Activated naive CD8-positive, alpha-beta T cell treated with anti-CD3 and anti-CD28 coated beads, Interleukin-2, amount 50 U/mL, for 24 hours (primary cell): Measurements from ENCODE around the gene PLCB1.
"Not testable (repeated sequence)": the region's sequence is repeated elsewhere in the genome, so short reads cannot be mapped to it uniquely, and the experiment has no call there.

ENCODE experiments used
- ATAC-seq: fragments of 150-1000 bp; cut with Tn5 transposase; one replicate; pipeline ENCODE4 v1.10.0; 2021
- DNase-seq: peaks from one replicate; pipeline ENCODE4 v3.0.0; 2021
- H3K27ac Mint-ChIP-seq: one replicate; pipeline ENCODE4 v1.8.0; 2021; ENCODE audit warnings: mild to moderate bottlenecking, mixed read lengths
- H3K27me3 Mint-ChIP-seq: one replicate; pipeline ENCODE4 v1.8.0; 2021; ENCODE audit warnings: mixed read lengths
- H3K36me3 Mint-ChIP-seq: one replicate; pipeline ENCODE4 v1.8.0; 2021; ENCODE audit warnings: low read depth, mixed read lengths
- H3K4me1 Mint-ChIP-seq: one replicate; pipeline ENCODE4 v1.8.0; 2021; ENCODE audit warnings: mixed read lengths
- H3K4me3 Mint-ChIP-seq: one replicate; pipeline ENCODE4 v1.8.0; 2021; ENCODE audit warnings: mild to moderate bottlenecking, moderate library complexity, mixed read lengths
- H3K9me3 Mint-ChIP-seq: one replicate; pipeline ENCODE4 v1.8.0; 2021; ENCODE audit warnings: mixed read lengths

PLCB1 gene

GRCh38 chr20:8624046-8624445 lies 492.0 kb downstream of the PLCB1 start:
- Mint-ChIP-seq H3K36me3 (no peaks in the 10 kb centered on the region), H3K27ac (no peak overlapping the region), H3K9me3 (no peaks in the 10 kb centered on the region), H3K4me1 (no peaks in the 10 kb centered on the region), H3K4me3 (no peak overlapping the region), H3K27me3 (no peaks in the 10 kb centered on the region)
- DNase-seq (no peak), ATAC-seq (no peak)

- Mint-ChIP-seq H3K36me3 (no peaks in the 10 kb centered on the region), H3K27ac (no peak overlapping the region), H3K9me3 (no peaks in the 10 kb centered on the region), H3K27me3 (no peaks in the 10 kb centered on the region), H3K4me3 (no peak overlapping the region), H3K4me1 (no peaks in the 10 kb centered on the region)
- DNase-seq: no peak
- no peak for ATAC-seq
Observed at GRCh38 chr20:8624616-8625015, 492.6 kb downstream of the PLCB1 start.

- no peak overlapping the region for H3K4me3 Mint-ChIP-seq
- no peak for DNase-seq
- no peak overlapping the region for H3K27ac Mint-ChIP-seq
- ATAC-seq: no peak
- no peaks in the 10 kb centered on the region for H3K9me3 Mint-ChIP-seq
- H3K4me1 Mint-ChIP-seq: no peaks in the 10 kb centered on the region
- no peaks in the 10 kb centered on the region for H3K27me3 Mint-ChIP-seq
- H3K36me3 Mint-ChIP-seq: no peaks in the 10 kb centered on the region
Observed at GRCh38 chr20:8627340-8628004, 495.4 kb downstream of the PLCB1 start.

- Mint-ChIP-seq H3K9me3 (no peaks in the 10 kb centered on the region), H3K4me3 (no peak overlapping the region), H3K27me3 (no peaks in the 10 kb centered on the region), H3K36me3 (no peaks in the 10 kb centered on the region), H3K4me1 (no peaks in the 10 kb centered on the region), H3K27ac (no peak overlapping the region)
- ATAC-seq: no peak
- no peak for DNase-seq
Observed at GRCh38 chr20:8631271-8631670, 499.2 kb downstream of the PLCB1 start.

GRCh38 chr20:8633366-8633765 lies 501.3 kb downstream of the PLCB1 start:
- H3K9me3 Mint-ChIP-seq: no peaks in the 10 kb centered on the region
- ATAC-seq (no peak), DNase-seq (no peak)
- no peak overlapping the region for H3K4me3 Mint-ChIP-seq
- H3K36me3 Mint-ChIP-seq: no peaks in the 10 kb centered on the region
- no peak overlapping the region for H3K27ac Mint-ChIP-seq
- no peaks in the 10 kb centered on the region for H3K4me1 Mint-ChIP-seq
- H3K27me3 Mint-ChIP-seq: no peaks in the 10 kb centered on the region

GRCh38 chr20:8635048-8635572 lies 503.0 kb downstream of the PLCB1 start:
- DNase-seq: no peak
- Mint-ChIP-seq H3K27ac (no peak overlapping the region), H3K4me1 (no peaks in the 10 kb centered on the region)

GRCh38 chr20:8635837-8636236 lies 503.8 kb downstream of the PLCB1 start:
- Mint-ChIP-seq H3K27ac (no peak overlapping the region), H3K4me1 (no peaks in the 10 kb centered on the region), H3K9me3 (no peaks in the 10 kb centered on the region), H3K27me3 (no peaks in the 10 kb centered on the region), H3K36me3 (no peaks in the 10 kb centered on the region), H3K4me3 (no peak overlapping the region)
- no peak for ATAC-seq
- DNase-seq: no peak

More at GRCh38 chr20:8635048-8635572, 503.0 kb downstream of the PLCB1 start:
- Mint-ChIP-seq H3K9me3 (no peaks in the 10 kb centered on the region), H3K4me3 (no peak overlapping the region), H3K36me3 (no peaks in the 10 kb centered on the region), H3K27me3 (no peaks in the 10 kb centered on the region)
- no peak for ATAC-seq

- no peaks in the 10 kb centered on the region for H3K27me3 Mint-ChIP-seq
- H3K9me3 Mint-ChIP-seq: no peaks in the 10 kb centered on the region
- no peak for ATAC-seq
- no peak overlapping the region for H3K4me3 Mint-ChIP-seq
- peaks cover 2% of the 10 kb centered on the region for H3K36me3 Mint-ChIP-seq
- DNase-seq: no peak
- H3K27ac Mint-ChIP-seq: no peak overlapping the region
- no peaks in the 10 kb centered on the region for H3K4me1 Mint-ChIP-seq
Observed at GRCh38 chr20:8639112-8639778, 507.2 kb downstream of the PLCB1 start.

GRCh38 chr20:8640461-8640860 lies 508.4 kb downstream of the PLCB1 start:
- peaks cover 2% of the 10 kb centered on the region for H3K36me3 Mint-ChIP-seq
- ATAC-seq (no peak), DNase-seq (no peak)
- H3K9me3 Mint-ChIP-seq: no peaks in the 10 kb centered on the region
- no peaks in the 10 kb centered on the region for H3K4me1 Mint-ChIP-seq
- H3K27ac Mint-ChIP-seq: no peak overlapping the region
- H3K27me3 Mint-ChIP-seq: no peaks in the 10 kb centered on the region
- no peak overlapping the region for H3K4me3 Mint-ChIP-seq

GRCh38 chr20:8642247-8642646 lies 510.2 kb downstream of the PLCB1 start:
- Mint-ChIP-seq H3K27ac (no peak overlapping the region), H3K4me3 (no peak overlapping the region), H3K27me3 (no peaks in the 10 kb centered on the region), H3K9me3 (no peaks in the 10 kb centered on the region), H3K4me1 (no peaks in the 10 kb centered on the region), H3K36me3 (peaks cover 2% of the 10 kb centered on the region)
- DNase-seq (no peak), ATAC-seq (no peak)

- H3K27ac Mint-ChIP-seq, H3K36me3 Mint-ChIP-seq, ATAC-seq, H3K4me1 Mint-ChIP-seq, H3K9me3 Mint-ChIP-seq, DNase-seq, H3K27me3 Mint-ChIP-seq, H3K4me3 Mint-ChIP-seq: not testable (repeated sequence)
Observed at GRCh38 chr20:8644468-8644867, 512.4 kb downstream of the PLCB1 start.

- ATAC-seq: no peak
- Mint-ChIP-seq H3K9me3 (no peaks in the 10 kb centered on the region), H3K4me1 (no peaks in the 10 kb centered on the region), H3K4me3 (no peak overlapping the region), H3K27ac (no peak overlapping the region), H3K36me3 (peaks cover 2% of the 10 kb centered on the region), H3K27me3 (no peaks in the 10 kb centered on the region)
- DNase-seq: no peak
Observed at GRCh38 chr20:8645326-8645725, 513.3 kb downstream of the PLCB1 start.

- Mint-ChIP-seq H3K4me1 (no peaks in the 10 kb centered on the region), H3K27me3 (no peaks in the 10 kb centered on the region), H3K36me3 (peaks cover 2% of the 10 kb centered on the region), H3K9me3 (no peaks in the 10 kb centered on the region), H3K4me3 (no peak overlapping the region), H3K27ac (no peak overlapping the region)
- ATAC-seq: no peak
- DNase-seq: no peak
Observed at GRCh38 chr20:8646033-8646441, 514.0 kb downstream of the PLCB1 start.

- Mint-ChIP-seq H3K4me3 (no peak overlapping the region), H3K27ac (no peak overlapping the region), H3K4me1 (no peaks in the 10 kb centered on the region), H3K36me3 (peaks cover 2% of the 10 kb centered on the region), H3K27me3 (no peaks in the 10 kb centered on the region), H3K9me3 (no peaks in the 10 kb centered on the region)
- ATAC-seq: no peak
- DNase-seq: no peak
Observed at GRCh38 chr20:8646716-8647115, 514.6 kb downstream of the PLCB1 start.

GRCh38 chr20:8647961-8648441 lies 515.9 kb downstream of the PLCB1 start:
- DNase-seq (no peak), ATAC-seq (no peak)
- H3K4me3 Mint-ChIP-seq: no peak overlapping the region
- no peak overlapping the region for H3K27ac Mint-ChIP-seq
- H3K36me3 Mint-ChIP-seq: peaks cover 2% of the 10 kb centered on the region
- H3K4me1 Mint-ChIP-seq: no peaks in the 10 kb centered on the region
- H3K27me3 Mint-ChIP-seq: no peaks in the 10 kb centered on the region
- H3K9me3 Mint-ChIP-seq: no peaks in the 10 kb centered on the region
